ENCODE data around the gene TPGS2. TPM values are rescaled to one million over a fixed set of nuclear protein-coding genes. Genes with fewer than 3 reads are reported as not detected.

The TPGS2 gene
- total RNA-seq, 4 donors from 2014 or later: 32.1 to 87.9 (median 58.2) TPM

DNA sequence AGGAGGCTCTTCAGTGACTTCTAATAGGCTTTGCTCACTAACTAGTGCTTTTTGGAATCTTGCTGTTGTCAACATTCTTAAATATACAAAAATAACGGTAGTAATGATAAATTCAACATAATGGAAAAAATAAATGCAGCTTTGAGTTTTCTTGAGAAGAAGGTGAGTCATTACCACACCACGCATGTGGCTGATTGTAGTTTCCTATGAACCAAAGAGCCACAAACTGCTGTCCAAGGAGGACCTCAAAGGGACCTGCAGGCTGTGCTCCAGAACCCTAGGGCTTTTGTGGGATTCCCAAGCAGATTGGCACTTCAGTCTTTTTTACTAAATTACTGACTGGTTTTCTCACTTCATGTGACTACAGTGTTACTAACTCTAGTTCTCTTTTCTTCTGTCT is 66.7 kb downstream of the TPGS2 start:
- TF ChIP-seq POLR2A (IDR thresholded peaks at IDR 0.05): no peak
- TF ChIP-seq, protein P1, sequence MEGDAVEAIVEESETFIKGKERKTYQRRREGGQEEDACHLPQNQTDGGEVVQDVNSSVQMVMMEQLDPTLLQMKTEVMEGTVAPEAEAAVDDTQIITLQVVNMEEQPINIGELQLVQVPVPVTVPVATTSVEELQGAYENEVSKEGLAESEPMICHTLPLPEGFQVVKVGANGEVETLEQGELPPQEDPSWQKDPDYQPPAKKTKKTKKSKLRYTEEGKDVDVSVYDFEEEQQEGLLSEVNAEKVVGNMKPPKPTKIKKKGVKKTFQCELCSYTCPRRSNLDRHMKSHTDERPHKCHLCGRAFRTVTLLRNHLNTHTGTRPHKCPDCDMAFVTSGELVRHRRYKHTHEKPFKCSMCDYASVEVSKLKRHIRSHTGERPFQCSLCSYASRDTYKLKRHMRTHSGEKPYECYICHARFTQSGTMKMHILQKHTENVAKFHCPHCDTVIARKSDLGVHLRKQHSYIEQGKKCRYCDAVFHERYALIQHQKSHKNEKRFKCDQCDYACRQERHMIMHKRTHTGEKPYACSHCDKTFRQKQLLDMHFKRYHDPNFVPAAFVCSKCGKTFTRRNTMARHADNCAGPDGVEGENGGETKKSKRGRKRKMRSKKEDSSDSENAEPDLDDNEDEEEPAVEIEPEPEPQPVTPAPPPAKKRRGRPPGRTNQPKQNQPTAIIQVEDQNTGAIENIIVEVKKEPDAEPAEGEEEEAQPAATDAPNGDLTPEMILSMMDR (IDR thresholded peaks at IDR 0.05): no peak
- Histone ChIP-seq H3K9me3 (no peaks in the 10 kb centered on the region), H3K4me3 (no peak overlapping the region), H3K27ac (no peak overlapping the region), H3K36me3 (no peaks in the 10 kb centered on the region), H3K4me1 (no peaks in the 10 kb centered on the region), H3K27me3 (no peaks in the 10 kb centered on the region)
- DNase-seq: no peak

DNA sequence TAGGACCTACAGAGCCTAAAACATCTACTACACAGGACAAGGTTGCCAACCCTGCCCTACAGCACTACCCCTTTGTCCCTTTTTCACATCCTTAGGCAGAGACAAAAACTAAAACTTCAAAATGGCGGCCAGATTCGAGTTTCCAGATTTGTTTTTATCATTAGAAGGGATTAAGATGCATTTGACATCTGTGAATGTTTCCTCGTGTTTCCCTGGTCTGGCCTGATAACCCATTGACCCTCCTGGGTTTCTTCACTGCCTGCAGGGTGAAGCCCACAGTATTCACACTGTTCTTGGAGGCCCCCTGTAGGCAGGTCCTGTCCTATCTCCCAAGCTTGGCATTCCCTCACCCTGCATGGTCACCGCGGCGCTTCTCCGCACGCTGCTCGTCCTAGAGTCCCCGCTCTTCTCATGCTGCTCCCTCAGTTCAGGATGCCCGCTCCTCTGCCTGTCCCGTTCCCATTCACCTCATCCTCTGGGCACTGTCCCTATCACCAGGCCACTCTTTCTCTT is 67.6 kb downstream of the TPGS2 start:
- H3K4me3 ChIP-seq: no peak overlapping the region
- DNase-seq: no peak

DNA sequence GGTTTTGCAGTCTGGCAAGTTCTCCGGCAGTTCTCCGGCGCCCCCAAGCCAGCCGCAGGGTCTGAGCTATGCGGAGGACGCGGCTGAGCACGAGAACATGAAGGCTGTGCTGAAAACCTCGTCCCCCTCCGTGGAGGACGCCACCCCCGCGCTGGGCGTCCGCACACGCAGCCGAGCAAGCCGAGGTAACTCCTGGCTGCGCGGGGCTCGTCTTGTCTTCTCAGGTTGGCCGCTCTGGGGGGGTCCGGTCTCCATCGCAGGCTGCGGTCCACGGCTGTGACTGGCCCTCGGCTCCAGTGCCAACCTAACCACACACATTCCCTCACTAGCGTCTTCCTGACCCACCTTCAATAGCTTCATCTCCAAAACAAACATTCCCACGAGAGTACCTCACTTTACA is 68.2 kb downstream of the TPGS2 start:
- DNase-seq: no peak

More for the DNA sequence above, 67.6 kb downstream of the TPGS2 start:
- Histone ChIP-seq H3K4me1 (no peaks in the 10 kb centered on the region), H3K36me3 (no peaks in the 10 kb centered on the region), H3K9me3 (no peaks in the 10 kb centered on the region), H3K27me3 (no peaks in the 10 kb centered on the region), H3K27ac (no peak overlapping the region)
- no peak for TF ChIP-seq POLR2A (IDR thresholded peaks at IDR 0.05)
- TF ChIP-seq, protein P1 (IDR thresholded peaks at IDR 0.05): no peak

DNA sequence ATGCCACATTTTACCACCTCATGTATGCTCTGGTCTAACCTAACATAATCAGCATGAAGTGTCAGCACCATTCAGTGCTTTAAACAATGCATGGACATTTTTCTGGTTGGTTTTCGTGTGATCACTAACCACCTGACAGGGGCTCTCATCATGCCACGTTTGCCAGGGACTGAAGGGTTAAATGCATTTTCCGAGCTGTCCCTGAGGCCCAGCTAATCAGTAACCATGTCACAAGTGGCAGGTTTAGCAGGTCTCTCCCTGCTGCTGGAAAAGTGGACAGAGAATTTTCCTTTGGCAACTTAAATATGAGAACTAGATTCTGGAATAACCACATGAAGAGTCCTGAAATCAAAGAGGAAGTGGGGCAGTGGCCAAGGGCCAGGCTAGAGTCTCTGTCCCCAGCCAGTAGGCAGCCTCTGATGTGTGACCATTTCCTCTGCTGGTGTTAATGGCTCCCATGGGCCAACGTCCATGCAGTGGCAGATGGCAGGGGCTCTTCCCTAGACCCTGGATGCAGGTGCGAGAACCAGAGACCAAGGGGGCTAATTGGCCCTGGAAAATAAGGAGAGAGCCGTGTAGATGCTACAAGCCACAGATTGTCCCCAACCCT is 69.5 kb downstream of the TPGS2 start:
- Histone ChIP-seq H3K36me3 (no peaks in the 10 kb centered on the region), H3K9me3 (no peaks in the 10 kb centered on the region), H3K27me3 (no peaks in the 10 kb centered on the region), H3K4me3 (no peak overlapping the region), H3K27ac (no peak overlapping the region), H3K4me1 (no peaks in the 10 kb centered on the region)
- no peak for DNase-seq
- TF ChIP-seq, protein P1 (IDR thresholded peaks at IDR 0.05): no peak
- no peak for TF ChIP-seq POLR2A (IDR thresholded peaks at IDR 0.05)

More for the DNA sequence above, 68.2 kb downstream of the TPGS2 start:
- Histone ChIP-seq H3K27me3 (no peaks in the 10 kb centered on the region), H3K36me3 (no peaks in the 10 kb centered on the region), H3K4me1 (no peaks in the 10 kb centered on the region), H3K27ac (no peak overlapping the region), H3K9me3 (no peaks in the 10 kb centered on the region), H3K4me3 (no peak overlapping the region)
- TF ChIP-seq, protein P1 (IDR thresholded peaks at IDR 0.05): no peak
- no peak for TF ChIP-seq POLR2A (IDR thresholded peaks at IDR 0.05)

DNA sequence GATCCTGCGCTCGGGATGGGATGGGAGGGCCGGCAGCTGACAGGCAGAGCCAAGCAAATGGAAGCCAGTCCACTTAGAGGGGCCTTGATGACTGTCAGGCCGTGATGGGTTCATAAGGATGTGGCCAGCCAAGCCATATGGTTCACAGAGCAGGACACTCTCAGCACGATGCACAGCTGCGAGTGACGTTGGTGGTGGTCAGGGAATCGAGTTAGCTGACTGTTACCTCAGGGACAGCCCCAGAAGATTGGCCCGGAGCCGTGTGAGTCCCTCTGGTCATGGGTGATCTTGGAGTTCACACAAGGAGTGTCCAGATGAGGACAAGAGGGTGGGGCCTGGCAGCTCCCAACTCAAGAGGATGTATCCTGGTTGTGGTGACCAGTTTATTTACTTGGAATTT is 70.2 kb downstream of the TPGS2 start:
- DNase-seq: no peak

More for the DNA sequence above, 70.2 kb downstream of the TPGS2 start:
- no peaks in the 10 kb centered on the region for H3K36me3 ChIP-seq
- no peaks in the 10 kb centered on the region for H3K9me3 ChIP-seq
- H3K4me1 ChIP-seq: no peaks in the 10 kb centered on the region
- TF ChIP-seq POLR2A (IDR thresholded peaks at IDR 0.05): no peak
- TF ChIP-seq, protein P1 (IDR thresholded peaks at IDR 0.05): no peak
- H3K27me3 ChIP-seq: no peaks in the 10 kb centered on the region
- H3K4me3 ChIP-seq: no peak overlapping the region
- no peak overlapping the region for H3K27ac ChIP-seq

Data from Peyer's patch (tissue), 4 donors.